ENCODE data around the gene RABGAP1.

The RABGAP1 gene

DNA sequence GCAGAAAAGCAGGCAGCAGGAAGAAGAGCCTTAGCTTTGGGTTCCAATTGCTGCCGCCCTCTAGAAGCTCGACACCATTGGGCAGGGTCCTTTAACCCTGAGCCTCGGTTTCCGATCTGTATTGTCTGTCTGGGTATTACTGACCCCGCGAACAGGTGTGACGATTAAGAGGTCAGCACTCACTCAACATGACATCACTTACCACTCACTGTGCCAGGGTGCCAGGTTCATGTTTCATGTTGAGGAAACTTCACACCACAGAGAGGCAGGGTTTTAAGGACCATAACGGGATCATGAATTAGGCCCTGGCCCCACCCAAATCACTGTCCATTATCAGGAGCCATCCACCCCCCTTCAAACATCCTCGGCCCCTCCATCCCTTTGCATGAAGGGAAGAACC, 168.2 kb downstream of the RABGAP1 start:
- TF ChIP-seq, protein P1, sequence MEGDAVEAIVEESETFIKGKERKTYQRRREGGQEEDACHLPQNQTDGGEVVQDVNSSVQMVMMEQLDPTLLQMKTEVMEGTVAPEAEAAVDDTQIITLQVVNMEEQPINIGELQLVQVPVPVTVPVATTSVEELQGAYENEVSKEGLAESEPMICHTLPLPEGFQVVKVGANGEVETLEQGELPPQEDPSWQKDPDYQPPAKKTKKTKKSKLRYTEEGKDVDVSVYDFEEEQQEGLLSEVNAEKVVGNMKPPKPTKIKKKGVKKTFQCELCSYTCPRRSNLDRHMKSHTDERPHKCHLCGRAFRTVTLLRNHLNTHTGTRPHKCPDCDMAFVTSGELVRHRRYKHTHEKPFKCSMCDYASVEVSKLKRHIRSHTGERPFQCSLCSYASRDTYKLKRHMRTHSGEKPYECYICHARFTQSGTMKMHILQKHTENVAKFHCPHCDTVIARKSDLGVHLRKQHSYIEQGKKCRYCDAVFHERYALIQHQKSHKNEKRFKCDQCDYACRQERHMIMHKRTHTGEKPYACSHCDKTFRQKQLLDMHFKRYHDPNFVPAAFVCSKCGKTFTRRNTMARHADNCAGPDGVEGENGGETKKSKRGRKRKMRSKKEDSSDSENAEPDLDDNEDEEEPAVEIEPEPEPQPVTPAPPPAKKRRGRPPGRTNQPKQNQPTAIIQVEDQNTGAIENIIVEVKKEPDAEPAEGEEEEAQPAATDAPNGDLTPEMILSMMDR (IDR thresholded peaks at IDR 0.05; ENCODE audit: control extremely low read depth, extremely low read depth, low read depth, missing control alignments) = no peak
- ChIA-PET POLR2A (no interaction called here), CTCF (interaction anchor here (0.9 kb wide), 1 partner anchor 9 kb away, joined by 4 read pairs; no protein-coding TSS in a partner anchor)
- DNase-seq (ENCODE audit: extremely low spot score) = no peak

DNA sequence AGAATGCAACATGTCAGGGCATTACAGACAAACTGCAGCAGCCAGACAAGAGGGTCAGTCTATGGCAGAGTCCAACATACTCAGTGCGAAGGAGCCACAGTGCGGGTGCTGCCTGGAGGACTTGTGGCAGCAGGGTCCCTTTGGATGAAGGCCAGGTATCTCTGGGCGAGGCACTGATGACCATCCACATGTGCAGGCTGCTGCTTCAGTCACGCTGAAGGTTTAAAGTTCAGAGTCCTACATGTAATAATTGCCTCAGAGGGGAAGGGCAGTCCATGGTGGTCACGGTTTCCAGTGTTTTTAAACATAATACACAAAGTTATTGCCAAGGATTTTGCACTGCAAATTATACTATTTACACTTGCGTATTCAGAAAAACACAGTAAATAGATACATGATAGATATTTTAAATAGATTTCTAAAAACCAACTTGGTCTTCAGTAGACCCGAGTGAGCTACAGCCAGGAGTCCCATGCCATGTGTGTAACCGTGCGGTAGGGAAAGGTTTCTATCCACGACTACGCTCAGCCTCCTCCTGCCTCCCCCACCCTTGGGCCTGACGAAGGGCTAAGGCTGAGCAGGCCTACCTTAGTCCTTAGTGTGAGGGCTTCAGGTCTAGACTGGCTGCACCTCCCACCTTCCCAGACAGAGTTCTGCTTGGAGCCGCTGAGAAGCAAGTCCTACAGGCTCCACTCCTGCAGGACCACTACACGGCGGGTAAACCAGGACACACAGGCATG, 168.9 kb downstream of the RABGAP1 start:
- ChIA-PET POLR2A (no interaction called here), CTCF (interaction anchor here (1.3 kb wide), 1 partner anchor 8 kb away, joined by 5 read pairs; no protein-coding TSS in a partner anchor)
- TF ChIP-seq, protein P1 (IDR thresholded peaks at IDR 0.05; ENCODE audit: control extremely low read depth, extremely low read depth, low read depth, missing control alignments) = no peak
- no peak for DNase-seq (ENCODE audit: extremely low spot score)

DNA sequence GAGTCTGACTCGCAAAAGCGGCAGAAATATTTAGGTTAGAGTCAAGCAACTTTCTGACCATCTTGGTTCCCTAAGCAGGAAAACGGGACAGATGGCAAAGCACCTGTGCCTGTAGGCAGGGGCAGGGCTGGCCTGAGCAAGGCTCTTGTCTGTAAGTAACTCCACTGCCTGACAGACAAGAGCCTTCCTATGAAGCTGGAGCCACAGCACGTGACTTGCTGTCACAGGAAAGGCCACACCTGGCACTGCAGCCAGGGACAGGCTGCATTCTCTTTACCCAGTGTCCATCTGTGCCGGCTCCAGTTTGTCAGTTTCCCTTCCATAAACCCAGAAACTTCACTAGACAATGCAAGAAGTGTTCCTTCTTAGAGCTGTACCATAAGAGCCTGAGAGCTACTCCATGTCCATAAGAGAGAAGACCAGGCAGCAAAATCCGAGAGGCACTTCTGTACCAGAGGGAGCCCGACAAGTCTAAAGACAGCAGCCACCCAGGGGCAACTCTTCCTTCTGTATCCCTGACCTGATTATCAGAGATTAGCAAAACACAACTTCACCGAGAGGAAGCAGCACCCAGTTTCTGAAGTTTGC, 170.7 kb downstream of the RABGAP1 start:
- CTCF ChIA-PET = no interaction called here
- POLR2A ChIA-PET = no interaction called here
- TF ChIP-seq, protein P1 (IDR thresholded peaks at IDR 0.05; ENCODE audit: control extremely low read depth, extremely low read depth, low read depth, missing control alignments) = no peak
- no peak for DNase-seq (ENCODE audit: extremely low spot score)

DNA sequence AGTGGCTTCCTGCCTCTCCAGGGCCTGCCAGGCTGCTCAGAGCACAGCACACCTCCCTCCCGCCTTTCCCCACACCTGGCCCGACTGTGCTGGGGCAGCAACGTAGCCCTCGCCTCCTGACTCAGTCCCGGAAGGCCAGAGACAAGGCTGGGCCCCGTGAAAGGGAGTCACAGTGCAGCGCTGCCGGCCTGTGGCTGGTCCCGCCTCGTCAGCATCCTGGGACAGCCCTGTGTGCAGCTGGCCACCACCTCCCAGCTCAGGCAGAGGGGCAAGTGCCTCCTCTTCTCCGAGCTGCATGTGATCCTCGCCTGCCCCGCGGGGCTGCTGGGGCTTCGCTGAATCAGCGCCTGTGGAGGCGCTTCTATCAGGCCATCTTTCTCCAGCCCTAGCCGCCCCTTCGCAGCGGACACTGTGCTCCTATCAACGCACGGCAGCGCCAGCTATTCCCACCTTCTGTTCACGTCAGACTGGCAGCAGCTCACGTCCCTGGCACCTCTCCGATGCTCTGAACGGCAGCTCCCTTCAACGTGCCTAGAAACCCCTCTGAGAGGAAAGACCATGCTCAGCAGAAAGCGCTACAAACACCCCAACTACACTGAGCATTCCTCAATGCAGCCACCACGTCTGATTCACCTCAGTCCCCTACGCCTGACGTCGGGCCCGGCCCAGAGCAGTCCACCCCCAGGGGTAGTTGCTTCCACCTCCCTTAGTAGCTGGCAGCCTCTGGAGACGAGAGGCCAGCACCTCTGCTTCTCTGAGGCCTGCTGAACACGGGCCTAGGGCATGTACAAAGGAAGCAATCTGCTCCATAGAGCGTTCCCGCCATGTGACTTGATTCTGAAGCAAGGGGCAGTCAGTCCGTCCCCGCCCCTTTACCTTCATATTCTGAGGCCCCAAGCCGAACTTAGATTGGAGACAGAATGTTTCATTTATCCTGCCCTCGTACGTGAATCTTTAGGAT, 171.5 kb downstream of the RABGAP1 start:
- CTCF ChIA-PET = no interaction called here
- no peak for DNase-seq (ENCODE audit: extremely low spot score)
- POLR2A ChIA-PET = no interaction called here
- TF ChIP-seq, protein P1 (IDR thresholded peaks at IDR 0.05; ENCODE audit: control extremely low read depth, extremely low read depth, low read depth, missing control alignments) = no peak

DNA sequence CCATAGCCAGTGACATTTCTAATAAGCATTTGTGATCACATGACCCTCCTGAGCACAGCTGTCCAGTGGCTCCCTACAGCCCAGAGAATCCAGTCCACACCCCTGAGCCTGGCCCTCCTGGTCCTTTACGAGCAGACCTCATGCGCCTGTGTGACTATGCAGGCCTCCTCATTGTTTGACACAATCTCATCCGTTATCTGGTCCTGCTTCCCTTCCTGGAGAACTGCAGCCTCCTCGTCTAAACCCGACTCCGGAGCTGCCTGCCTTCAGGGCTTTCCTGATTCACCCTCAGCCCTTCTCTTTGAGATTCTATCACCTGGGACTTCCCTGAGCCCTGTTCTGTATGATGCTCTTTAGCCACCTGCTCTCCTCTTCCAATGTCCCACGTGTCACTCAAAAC, 172.4 kb downstream of the RABGAP1 start:
- POLR2A ChIA-PET = no interaction called here
- CTCF ChIA-PET = no interaction called here
- TF ChIP-seq, protein P1 (IDR thresholded peaks at IDR 0.05; ENCODE audit: control extremely low read depth, extremely low read depth, low read depth, missing control alignments) = no peak
- no peak for DNase-seq (ENCODE audit: extremely low spot score)

DNA sequence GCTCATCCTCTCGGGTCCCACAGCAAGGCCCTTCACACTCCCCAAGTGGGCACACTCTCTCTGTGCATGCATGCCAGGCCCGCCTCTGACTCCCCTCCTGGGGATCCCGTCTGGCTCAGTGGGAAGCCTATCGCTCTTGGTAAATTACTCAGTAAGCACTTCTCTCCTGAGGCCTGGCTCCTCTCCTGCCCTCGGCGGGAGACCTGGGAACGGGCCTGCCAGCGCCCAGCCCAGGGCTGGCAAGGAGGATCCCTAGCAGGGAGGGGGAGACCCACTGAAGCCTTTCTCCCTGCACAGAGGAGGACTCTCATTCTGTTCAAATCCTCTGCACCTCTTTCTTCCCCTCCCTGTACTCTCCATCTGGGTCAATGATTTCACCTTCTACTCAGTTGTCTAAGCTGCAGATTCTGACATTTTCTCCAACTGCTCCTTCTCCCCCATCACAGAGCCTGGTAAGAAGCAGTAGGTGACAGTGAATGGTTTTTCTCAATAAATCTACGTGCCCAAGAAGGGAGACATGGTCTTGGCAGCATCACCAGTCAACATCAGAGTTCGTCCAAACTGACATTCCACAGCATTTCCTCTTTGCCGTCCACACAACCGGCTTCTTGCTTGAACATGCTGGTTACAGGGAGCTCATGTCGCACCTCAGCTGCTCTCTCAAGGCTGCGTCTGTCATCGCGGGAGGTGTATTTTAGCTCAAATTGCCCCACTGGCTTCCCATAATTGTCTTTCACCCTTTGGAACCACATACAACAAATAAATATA, 174.5 kb downstream of the RABGAP1 start:
- CTCF ChIA-PET = no interaction called here
- no peak for DNase-seq (ENCODE audit: extremely low spot score)
- POLR2A ChIA-PET = no interaction called here
- TF ChIP-seq, protein P1 (IDR thresholded peaks at IDR 0.05; ENCODE audit: control extremely low read depth, extremely low read depth, low read depth, missing control alignments) = no peak
